NCI-H2171 (cell line): ENCODE results near the gene LBX1.
"Not testable (repeated sequence)": the region's sequence is repeated elsewhere in the genome, so short reads cannot be mapped to it uniquely, and the experiment has no call there.

Source experiments
- DNase-seq: peaks from one replicate; lab custom pipeline; 2025; lab: John Stamatoyannopoulos, UW

LBX1 gene

DNA sequence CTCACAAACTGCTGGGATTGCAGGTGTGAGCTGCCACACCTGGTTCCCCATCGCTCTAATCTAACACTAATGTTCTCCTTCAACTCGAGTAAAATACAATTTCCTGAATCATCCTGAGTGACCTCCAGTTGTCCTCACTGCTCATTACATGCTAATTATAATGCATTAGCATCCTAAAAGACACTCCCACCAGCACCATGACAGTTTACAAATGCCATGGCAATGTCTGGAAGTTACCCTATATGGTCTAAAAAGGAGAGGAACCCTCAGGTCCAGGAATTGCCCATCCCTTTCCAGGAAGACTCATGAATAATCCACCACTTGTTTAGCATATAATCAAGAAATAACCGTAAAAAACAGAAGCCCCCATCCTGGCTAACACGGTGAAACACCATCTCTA lies 26.6 kb downstream of the LBX1 start:
- DNase-seq, result not testable (repeated sequence)

DNA sequence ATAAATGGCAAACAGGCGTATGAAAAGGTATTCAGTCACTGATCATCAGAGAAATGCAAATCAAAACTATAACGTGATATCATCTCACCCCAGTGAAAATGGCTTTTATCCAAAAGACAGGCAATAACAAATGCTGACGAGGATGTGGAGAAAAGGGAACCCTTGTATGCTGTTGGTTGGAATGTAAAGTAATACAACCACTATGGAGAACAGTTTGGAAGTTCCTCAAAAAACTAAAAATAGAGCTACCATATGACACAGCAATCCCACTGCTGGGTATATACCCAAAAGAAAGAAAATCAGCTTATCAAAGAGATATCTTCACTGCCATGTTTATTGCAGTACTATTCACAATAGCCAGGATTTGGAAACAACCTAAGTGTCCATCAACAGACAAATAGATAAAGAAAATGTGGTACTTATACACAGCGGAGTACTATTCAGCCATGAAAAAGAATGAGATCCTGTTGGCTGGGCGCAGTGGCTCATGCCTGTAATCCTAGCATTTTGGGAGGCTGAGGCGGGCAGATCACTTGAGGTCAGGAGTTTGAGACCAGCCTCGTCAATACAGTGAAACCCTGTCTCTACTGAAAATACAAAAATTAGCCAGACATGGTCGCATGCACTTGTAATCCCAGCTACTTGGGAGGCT lies 30.8 kb downstream of the LBX1 start:
- DNase-seq, result not testable (repeated sequence)

DNA sequence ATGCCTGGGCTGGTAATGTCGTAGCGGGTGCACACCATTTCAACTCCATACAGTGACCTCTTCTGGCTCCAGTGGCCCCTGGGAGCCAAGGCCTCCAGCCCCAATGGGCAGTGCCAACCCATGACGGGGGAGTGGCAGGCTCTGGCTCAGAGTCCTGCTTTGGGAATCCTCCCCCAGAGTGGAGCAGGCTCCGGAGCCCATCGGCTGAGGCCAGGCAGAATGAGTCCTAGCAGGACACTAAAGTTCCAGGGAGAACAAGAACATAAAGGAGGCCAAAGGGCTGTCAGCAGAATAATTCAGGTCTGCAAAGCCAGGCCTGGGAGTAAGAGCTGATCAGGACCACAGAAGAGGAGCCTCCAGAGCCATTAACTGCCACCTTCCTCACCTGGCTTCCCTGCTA lies 33.3 kb downstream of the LBX1 start:
- DNase-seq, result no peak

DNA sequence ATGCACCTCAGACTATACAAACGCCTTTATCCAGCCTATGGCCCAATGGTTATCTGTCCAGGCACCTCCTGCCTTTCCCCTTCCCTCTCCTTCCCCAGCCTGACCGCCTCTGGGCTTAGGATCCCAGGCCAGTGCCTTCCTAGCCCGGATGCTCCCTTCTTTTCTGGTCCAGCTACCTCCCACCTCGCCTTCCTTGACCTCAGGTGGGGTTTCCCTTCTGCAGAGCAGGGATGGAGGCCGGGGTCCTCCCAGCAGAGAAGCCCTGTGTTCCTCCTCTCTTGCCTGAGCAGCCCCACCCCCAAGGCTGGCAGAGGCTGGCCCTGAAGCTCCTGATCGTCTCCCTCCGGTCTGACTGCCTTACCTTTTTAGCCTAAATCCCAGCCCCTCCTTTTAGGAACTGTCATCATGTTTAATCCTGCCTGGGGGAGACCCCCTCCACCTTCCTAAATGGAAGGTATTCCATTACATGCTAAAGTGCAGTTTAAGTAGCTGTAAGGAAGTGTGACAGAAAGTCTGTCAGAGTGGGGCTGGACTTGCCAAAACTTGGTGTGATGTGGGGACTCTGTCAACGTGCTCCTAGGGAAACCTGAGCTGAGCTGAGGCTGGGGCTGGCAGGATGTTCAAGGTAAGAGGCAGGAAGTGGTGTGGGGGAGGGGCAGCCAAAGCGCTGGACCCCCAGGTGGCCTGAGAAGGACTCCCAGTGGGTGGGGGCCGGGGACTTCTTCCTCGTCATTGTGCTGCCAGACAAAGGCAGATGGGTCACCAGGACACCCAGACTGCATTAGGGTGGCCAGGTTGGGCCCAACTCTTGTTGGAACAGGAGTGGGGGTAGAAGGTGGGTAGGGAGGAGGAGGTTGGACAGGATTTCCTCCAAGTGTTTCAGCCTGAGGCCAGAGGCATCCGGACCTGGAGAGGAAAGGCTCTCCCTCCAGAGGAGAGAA lies 39.5 kb downstream of the LBX1 start:
- no peak for DNase-seq

DNA sequence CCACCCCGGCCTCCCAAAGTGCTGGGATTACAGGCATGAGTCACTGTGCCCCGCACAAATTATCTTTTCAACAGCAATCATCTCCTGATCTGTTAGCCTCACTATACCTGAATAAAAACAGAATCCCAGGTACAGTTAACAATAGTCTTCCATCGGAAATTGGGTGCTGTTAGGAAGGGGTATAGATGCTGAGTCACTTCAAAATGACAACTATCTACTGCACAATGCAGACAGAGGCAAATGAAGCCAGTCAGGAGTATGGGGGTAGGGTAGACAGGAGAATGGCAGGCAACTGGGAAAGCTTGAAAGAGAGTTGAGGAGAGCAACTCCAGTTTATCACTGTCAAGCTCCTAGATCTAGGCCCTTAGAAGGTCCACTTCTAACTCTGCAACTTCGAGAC lies 40.3 kb downstream of the LBX1 start:
- DNase-seq, result no peak

DNA sequence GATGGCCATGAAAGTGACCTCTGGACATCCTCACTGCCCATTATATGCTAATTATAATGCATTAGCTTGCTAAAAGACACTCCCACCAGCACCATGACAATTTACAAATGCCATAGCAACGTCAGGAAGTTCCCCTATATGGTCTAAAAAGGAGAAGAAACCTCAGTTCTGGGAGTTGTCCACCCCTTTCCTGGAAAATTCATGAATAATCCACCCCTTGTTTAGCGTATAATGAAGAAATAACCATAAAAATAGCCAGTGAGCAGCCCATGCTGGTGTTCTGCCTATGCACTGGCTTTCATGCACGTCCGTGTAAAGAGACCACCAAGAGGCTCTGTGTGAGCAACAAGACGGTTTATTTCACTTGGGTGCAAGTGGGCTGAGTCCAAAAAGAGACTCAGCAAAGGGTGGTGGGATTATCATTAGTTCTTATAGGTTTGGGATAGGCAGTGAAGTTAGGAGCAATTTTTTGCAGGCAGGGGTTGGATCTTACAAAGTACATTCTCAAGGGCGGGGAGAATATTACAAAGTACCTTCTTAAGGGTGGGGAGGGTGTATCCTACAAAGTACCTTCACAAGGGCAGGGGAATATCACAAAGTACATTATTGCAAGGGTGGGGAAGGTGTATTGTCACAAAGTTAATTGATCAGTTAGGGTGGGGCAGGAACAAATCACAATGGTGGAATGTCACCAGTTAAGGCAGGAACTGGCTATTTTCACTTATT lies 45.6 kb downstream of the LBX1 start:
- no peak for DNase-seq

DNA sequence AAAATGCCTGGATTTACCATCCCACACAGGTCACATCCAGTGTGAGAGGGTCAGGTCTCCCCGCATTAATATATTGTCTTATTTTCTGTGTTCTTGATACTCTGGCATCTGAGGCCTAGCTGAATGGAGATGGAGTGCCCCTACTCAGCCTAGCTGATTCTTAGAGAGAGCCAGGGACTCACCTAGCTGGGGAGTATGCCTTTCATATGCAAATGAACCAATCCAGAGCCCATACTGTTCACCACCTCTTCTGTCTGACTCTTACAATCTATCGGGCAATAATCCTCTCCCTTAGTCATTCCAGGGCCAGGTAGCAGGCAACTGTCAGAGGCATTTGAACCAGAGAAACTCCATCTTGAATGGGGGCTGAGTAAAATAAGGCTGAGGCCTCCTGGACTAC lies 46.3 kb downstream of the LBX1 start:
- no peak for DNase-seq
